ENCODE data around the gene ATP4B.

DNA sequence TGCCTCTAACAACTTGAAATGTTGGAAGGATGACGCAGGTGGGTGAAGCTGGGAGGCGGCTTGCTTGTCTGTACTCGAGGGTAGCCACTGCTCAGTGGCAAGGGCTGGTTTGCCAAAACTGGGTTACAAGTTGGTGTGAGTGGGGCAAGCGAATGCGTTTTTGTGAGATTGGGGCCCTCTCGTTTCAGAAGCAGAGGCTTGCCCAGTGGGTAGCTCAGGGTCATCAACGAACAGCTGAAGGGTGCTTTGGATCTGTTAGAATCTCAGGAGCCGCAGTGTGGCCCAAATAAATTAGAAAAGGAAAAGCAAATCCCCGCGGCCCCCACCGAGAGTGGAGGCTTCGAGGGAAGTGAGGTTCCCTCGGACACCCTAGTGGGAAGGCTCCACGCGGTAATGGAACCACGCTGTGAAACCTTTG, 7.3 kb downstream of the ATP4B start:
- TF ChIP-seq NANOG (IDR thresholded peaks at IDR 0.05; ENCODE audit: insufficient read depth, low read depth, low read length, poor library complexity, severe bottlenecking) (no peak), ZNF274 (IDR thresholded peaks at IDR 0.05; ENCODE audit: borderline replicate concordance, extremely low read depth, low read length) (no peak), KDM4A (IDR thresholded peaks at IDR 0.05; ENCODE audit: low read depth, low read length, severe bottlenecking) (no peak), SRF (IDR thresholded peaks at IDR 0.05; ENCODE audit: low read depth, low read length) (no peak)
- TF ChIP-seq, protein P1, sequence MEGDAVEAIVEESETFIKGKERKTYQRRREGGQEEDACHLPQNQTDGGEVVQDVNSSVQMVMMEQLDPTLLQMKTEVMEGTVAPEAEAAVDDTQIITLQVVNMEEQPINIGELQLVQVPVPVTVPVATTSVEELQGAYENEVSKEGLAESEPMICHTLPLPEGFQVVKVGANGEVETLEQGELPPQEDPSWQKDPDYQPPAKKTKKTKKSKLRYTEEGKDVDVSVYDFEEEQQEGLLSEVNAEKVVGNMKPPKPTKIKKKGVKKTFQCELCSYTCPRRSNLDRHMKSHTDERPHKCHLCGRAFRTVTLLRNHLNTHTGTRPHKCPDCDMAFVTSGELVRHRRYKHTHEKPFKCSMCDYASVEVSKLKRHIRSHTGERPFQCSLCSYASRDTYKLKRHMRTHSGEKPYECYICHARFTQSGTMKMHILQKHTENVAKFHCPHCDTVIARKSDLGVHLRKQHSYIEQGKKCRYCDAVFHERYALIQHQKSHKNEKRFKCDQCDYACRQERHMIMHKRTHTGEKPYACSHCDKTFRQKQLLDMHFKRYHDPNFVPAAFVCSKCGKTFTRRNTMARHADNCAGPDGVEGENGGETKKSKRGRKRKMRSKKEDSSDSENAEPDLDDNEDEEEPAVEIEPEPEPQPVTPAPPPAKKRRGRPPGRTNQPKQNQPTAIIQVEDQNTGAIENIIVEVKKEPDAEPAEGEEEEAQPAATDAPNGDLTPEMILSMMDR (IDR thresholded peaks at IDR 0.05; ENCODE audit: control extremely low read depth in 1 of 3, insufficient read depth in 1 of 3, low read depth in 1 of 3, low read length in 3 of 3): no peak

Measured in H1 (cell line).